Amniotic epithelial cell (primary cell): Measurements from ENCODE around the gene CRYAA.
A peak's percentile ranks its signal among the peaks of the same experiment; 100 is the strongest.

Source experiments
- DNase-seq: peaks from one replicate; pipeline ENCODE4 v3.0.0-alpha.2; 2010; ENCODE audit warnings: low read depth

The CRYAA gene

GRCh38 chr21:43203591-43203990 lies 34.8 kb downstream of the CRYAA start:
- no peak for DNase-seq

GRCh38 chr21:43204638-43205037 lies 35.8 kb downstream of the CRYAA start:
- DNase-seq = no peak

GRCh38 chr21:43206231-43207042 lies 37.6 kb downstream of the CRYAA start:
- no peak for DNase-seq

GRCh38 chr21:43207043-43207315 lies 38.2 kb downstream of the CRYAA start:
- DNase-seq = no peak

- DNase-seq = no peak
Observed at GRCh38 chr21:43207868-43208267, 39.1 kb downstream of the CRYAA start.

- no peak for DNase-seq
Observed at GRCh38 chr21:43208561-43209332, 39.9 kb downstream of the CRYAA start.

GRCh38 chr21:43209575-43210453 lies 41.0 kb downstream of the CRYAA start:
- peak; percentile 92 for DNase-seq

- DNase-seq = no peak
Observed at GRCh38 chr21:43210454-43211071, 41.8 kb downstream of the CRYAA start.

- DNase-seq = no peak
Observed at GRCh38 chr21:43211072-43211759, 42.4 kb downstream of the CRYAA start.

GRCh38 chr21:43211760-43212115 lies 42.9 kb downstream of the CRYAA start:
- no peak for DNase-seq
